ENCODE results near the gene KCNJ5. TPM values are rescaled to one million over a fixed set of nuclear protein-coding genes. Genes with fewer than 3 reads are reported as not detected.

KCNJ5 gene
- total RNA-seq, 1 experiment from 2014 or later, result 0.17 TPM

- H3K79me2 ChIP-seq (ENCODE audit: insufficient read depth, low read length), result no peaks in the 10 kb centered on the region
- no peaks in the 10 kb centered on the region for H3K9me3 ChIP-seq (ENCODE audit: control insufficient read depth in 1 of 2, insufficient read depth in 1 of 2, low read depth in 1 of 2, low read length in 2 of 2)
- no peaks in the 10 kb centered on the region for H3K27me3 ChIP-seq (ENCODE audit: insufficient read depth, low read length)
- DNase-seq (ENCODE audit: low read depth, low spot score), result no peak
- no peaks in the 10 kb centered on the region for H4K20me1 ChIP-seq (ENCODE audit: insufficient read depth)
- no peaks in the 10 kb centered on the region for H3K9me2 ChIP-seq (ENCODE audit: insufficient read depth)
- H3K4me3 ChIP-seq (replicated peaks in 1 of 2; ENCODE audit: low read depth in 1 of 2, low read length in 2 of 2), result no peak overlapping the region
- H3K9ac ChIP-seq (ENCODE audit: low read length), result no peak overlapping the region
- ChIA-PET POLR2A (no interaction called here), RAD21 (ENCODE audit: low non-redundant PET in 1 of 2, low total read pairs in 2 of 2, uncharacterized antibody in 2 of 2, unreplicated experiment in 2 of 2) (no interaction called here), CTCF (no interaction called here)
- no peak for ATAC-seq
- H3K27ac ChIP-seq (ENCODE audit: low read depth, low read length), result no peak overlapping the region
- H3K36me3 ChIP-seq (ENCODE audit: control insufficient read depth in 1 of 2, insufficient read depth in 2 of 2, low read length in 2 of 2), result no peaks in the 10 kb centered on the region
- no peaks in the 10 kb centered on the region for H3K4me1 ChIP-seq (ENCODE audit: control insufficient read depth in 1 of 2, insufficient read depth in 2 of 2, low read length in 2 of 2)
- no peak for TF ChIP-seq SP1 (IDR thresholded peaks at IDR 0.05; ENCODE audit: low read depth)
- TF ChIP-seq YY1 (IDR thresholded peaks at IDR 0.05; ENCODE audit: extremely low read depth, insufficient replicate concordance, low read depth, low read length), result no peak
- TF ChIP-seq JUND (IDR thresholded peaks at IDR 0.05), result no peak
- TF ChIP-seq ZFX (IDR thresholded peaks at IDR 0.05), result no peak
- no peak for TF ChIP-seq CBX3 (IDR thresholded peaks at IDR 0.05; ENCODE audit: low read depth)
- no peak for TF ChIP-seq FOSL1 (IDR thresholded peaks at IDR 0.05; ENCODE audit: low read depth)
- no peak for TF ChIP-seq ZNF274 (IDR thresholded peaks at IDR 0.05; ENCODE audit: low read depth, low read length)
- TF ChIP-seq TCF7L2 (IDR thresholded peaks at IDR 0.05; ENCODE audit: borderline replicate concordance, extremely low read depth, insufficient read depth, insufficient read length), result no peak
- TF ChIP-seq CTCF (IDR thresholded peaks at IDR 0.05 in 2 of 3, conservative IDR thresholded peaks at IDR 0.05 in 1 of 3; ENCODE audit: borderline replicate concordance in 1 of 3, insufficient read depth in 1 of 3, low read depth in 2 of 3, low read length in 2 of 3), result no peak
- no peak for TF ChIP-seq CEBPB (IDR thresholded peaks at IDR 0.05; ENCODE audit: low read depth)
- no peak for TF ChIP-seq SIN3A (IDR thresholded peaks at IDR 0.05; ENCODE audit: low read depth)
- no peak for TF ChIP-seq EGR1 (IDR thresholded peaks at IDR 0.05; ENCODE audit: low read depth)
- no peak for TF ChIP-seq POLR2AphosphoS5 (IDR thresholded peaks at IDR 0.05; ENCODE audit: low read depth, low read length)
- no peak for TF ChIP-seq EZH2 (IDR thresholded peaks at IDR 0.05)
- no peak for TF ChIP-seq EZH2phosphoT487 (IDR thresholded peaks at IDR 0.05; ENCODE audit: borderline replicate concordance)
- TF ChIP-seq SRF (IDR thresholded peaks at IDR 0.05; ENCODE audit: low read depth), result no peak
- TF ChIP-seq POLR2A (IDR thresholded peaks at IDR 0.05; ENCODE audit: borderline replicate concordance, extremely low read depth, insufficient read depth, insufficient read length), result no peak
- no peak for TF ChIP-seq RAD21 (IDR thresholded peaks at IDR 0.05; ENCODE audit: low read depth)
- TF ChIP-seq, protein P1, sequence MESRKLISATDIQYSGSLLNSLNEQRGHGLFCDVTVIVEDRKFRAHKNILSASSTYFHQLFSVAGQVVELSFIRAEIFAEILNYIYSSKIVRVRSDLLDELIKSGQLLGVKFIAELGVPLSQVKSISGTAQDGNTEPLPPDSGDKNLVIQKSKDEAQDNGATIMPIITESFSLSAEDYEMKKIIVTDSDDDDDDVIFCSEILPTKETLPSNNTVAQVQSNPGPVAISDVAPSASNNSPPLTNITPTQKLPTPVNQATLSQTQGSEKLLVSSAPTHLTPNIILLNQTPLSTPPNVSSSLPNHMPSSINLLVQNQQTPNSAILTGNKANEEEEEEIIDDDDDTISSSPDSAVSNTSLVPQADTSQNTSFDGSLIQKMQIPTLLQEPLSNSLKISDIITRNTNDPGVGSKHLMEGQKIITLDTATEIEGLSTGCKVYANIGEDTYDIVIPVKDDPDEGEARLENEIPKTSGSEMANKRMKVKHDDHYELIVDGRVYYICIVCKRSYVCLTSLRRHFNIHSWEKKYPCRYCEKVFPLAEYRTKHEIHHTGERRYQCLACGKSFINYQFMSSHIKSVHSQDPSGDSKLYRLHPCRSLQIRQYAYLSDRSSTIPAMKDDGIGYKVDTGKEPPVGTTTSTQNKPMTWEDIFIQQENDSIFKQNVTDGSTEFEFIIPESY (IDR thresholded peaks at IDR 0.05; ENCODE audit: extremely low read depth, insufficient replicate concordance, low read length), result no peak
- TF ChIP-seq ATF3 (IDR thresholded peaks at IDR 0.05), result no peak
- no peak overlapping the region for H3K4me2 ChIP-seq (ENCODE audit: low read length)
- intact Hi-C loops (cut with micrococcal nuclease), result no loop called here
- no TSS peak for BruUV-seq (replicated peaks)
- H2AFZ ChIP-seq (ENCODE audit: low read depth, low read length, poor library complexity, severe bottlenecking), result no peak overlapping the region
Measured at GRCh38 chr11:128931668-128932067, 40.5 kb downstream of the KCNJ5 start.
